HEK293 (cell line): ENCODE data around the gene MYBPC3.

ENCODE experiments used
- CTCF ChIA-PET: fragments of 350-600 bp; formaldehyde crosslinking; extraction: SDS; loops from one replicate; lab custom pipeline; 2021; ENCODE audit warnings: antibody characterized with exemption; lab: Yijun Ruan, JAX
- POLR2A ChIA-PET: fragments of 300-600 bp; formaldehyde crosslinking; extraction: SDS; loops from one replicate; lab custom pipeline; 2020; ENCODE audit warnings: antibody characterized with exemption, inconsistent platforms; lab: Yijun Ruan, JAX
- H3K27ac ChIP-seq: fragments of 200-500 bp; sonication (Bioruptor generic); 2 replicates; pipeline ENCODE4 v1.5.1; 2014; ENCODE audit warnings: low read depth, low read length, control low read depth, inconsistent platforms; ENCODE audit errors: extremely low read depth
- H3K36me3 ChIP-seq, 2 experiments: fragments of 200-500 bp in 1 of 2; sonication (Bioruptor generic) in 1 of 2; 1 replicate in 1 of 2; 2 replicates in 1 of 2; pipeline ENCODE4 v1.5.1; 2014 to 2017; ENCODE audit warnings: inconsistent platforms in 2 of 2, low read length in 2 of 2; ENCODE audit not compliant: control insufficient read depth in 2 of 2, insufficient read depth in 1 of 2
- H3K4me1 ChIP-seq: fragments of 200-500 bp; sonication (Bioruptor generic); 2 replicates; pipeline ENCODE4 v1.5.1; 2014; ENCODE audit warnings: mild to moderate bottlenecking, low read length, inconsistent platforms; ENCODE audit not compliant: control insufficient read depth, insufficient read depth
- H3K4me3 ChIP-seq: 2 replicates; pipeline ENCODE4 v1.5.1; 2011; ENCODE audit warnings: low read depth, mild to moderate bottlenecking, control low read depth, low read length, moderate library complexity
- H3K9me3 ChIP-seq: fragments of 200-500 bp; sonication (Bioruptor generic); 2 replicates; pipeline ENCODE4 v1.5.1; 2014; ENCODE audit warnings: low read depth, low read length, inconsistent platforms; ENCODE audit not compliant: control insufficient read depth, insufficient read depth
- GFI1B ChIP-seq: fragments of 450-650 bp; formaldehyde crosslinking; IDR thresholded peaks from 2 replicates; pipeline ENCODE4 v1.5.1; 2016; ENCODE audit warnings: missing biosample characterization, missing genetic modification characterization
- HOXA7 ChIP-seq: sonication (generic); formaldehyde crosslinking; IDR thresholded peaks from 2 replicates; pipeline ENCODE4 v1.8.1; 2022; ENCODE audit warnings: missing genetic modification reagents, borderline replicate concordance
- INSM2 ChIP-seq: fragments of 450-650 bp; formaldehyde crosslinking; IDR thresholded peaks from 2 replicates; pipeline ENCODE4 v1.5.1; 2016; ENCODE audit warnings: missing biosample characterization, missing genetic modification characterization
- KLF1 ChIP-seq: fragments of 450-650 bp; formaldehyde crosslinking; IDR thresholded peaks from 2 replicates; pipeline ENCODE4 v1.5.1; 2016; ENCODE audit warnings: missing biosample characterization, missing genetic modification characterization
- PRDM1 ChIP-seq: fragments of 450-650 bp; formaldehyde crosslinking; IDR thresholded peaks from 2 replicates; pipeline ENCODE4; 2016; ENCODE audit warnings: missing biosample characterization, missing genetic modification characterization
- REPIN1 ChIP-seq: fragments of 450-650 bp; formaldehyde crosslinking; IDR thresholded peaks from 2 replicates; pipeline ENCODE4 v1.5.1; 2017; ENCODE audit warnings: missing biosample characterization, missing genetic modification characterization, low read depth
- SP7 ChIP-seq: fragments of 450-650 bp; formaldehyde crosslinking; IDR thresholded peaks from 2 replicates; pipeline ENCODE4 v1.5.1; 2016; ENCODE audit warnings: missing biosample characterization, missing genetic modification characterization
- ZBTB7A ChIP-seq: fragments of 450-650 bp; formaldehyde crosslinking; IDR thresholded peaks from 2 replicates; pipeline ENCODE4 v1.5.1; 2016; ENCODE audit warnings: low read depth, missing biosample characterization, missing genetic modification characterization
- ZBTB8A ChIP-seq: fragments of 450-650 bp; formaldehyde crosslinking; IDR thresholded peaks from 2 replicates; pipeline ENCODE4 v1.5.1; 2016; ENCODE audit warnings: missing biosample characterization, missing genetic modification characterization
- ZNF114 ChIP-seq: fragments of 450-650 bp; formaldehyde crosslinking; IDR thresholded peaks from 2 replicates; pipeline ENCODE4 v1.5.0; 2017; ENCODE audit warnings: missing biosample characterization, missing genetic modification characterization
- ZNF146 ChIP-seq: fragments of 450-650 bp; formaldehyde crosslinking; IDR thresholded peaks from 2 replicates; pipeline ENCODE4 v1.5.1; 2016; ENCODE audit warnings: missing biosample characterization, missing genetic modification characterization
- ZNF2 ChIP-seq: fragments of 450-650 bp; formaldehyde crosslinking; IDR thresholded peaks from 2 replicates; pipeline ENCODE4 v1.5.1; 2016; ENCODE audit warnings: missing biosample characterization, missing genetic modification characterization
- ZNF341 ChIP-seq: fragments of 450-650 bp; formaldehyde crosslinking; IDR thresholded peaks from 2 replicates; pipeline ENCODE4; 2016; ENCODE audit warnings: low read depth, missing biosample characterization, missing genetic modification characterization
- ZNF366 ChIP-seq: fragments of 450-650 bp; formaldehyde crosslinking; conservative IDR thresholded peaks from 2 replicates; pipeline ENCODE4 v1.5.1; 2016; ENCODE audit warnings: missing biosample characterization, missing genetic modification characterization
- ZNF404 ChIP-seq: fragments of 450-650 bp; formaldehyde crosslinking; IDR thresholded peaks from 2 replicates; pipeline ENCODE4 v1.5.1; 2017; ENCODE audit warnings: missing biosample characterization, missing genetic modification characterization
- ZNF514 ChIP-seq: fragments of 450-650 bp; formaldehyde crosslinking; IDR thresholded peaks from 2 replicates; pipeline ENCODE4 v1.5.1; 2016; ENCODE audit warnings: missing biosample characterization, missing genetic modification characterization
- ZNF621 ChIP-seq: fragments of 450-650 bp; formaldehyde crosslinking; IDR thresholded peaks from 2 replicates; pipeline ENCODE4 v1.5.1; 2017; ENCODE audit warnings: missing biosample characterization, missing genetic modification characterization
- ZNF623 ChIP-seq: fragments of 450-650 bp; formaldehyde crosslinking; IDR thresholded peaks from 2 replicates; pipeline ENCODE4 v1.5.1; 2016; ENCODE audit warnings: missing biosample characterization, missing genetic modification characterization
- ZNF660 ChIP-seq: fragments of 450-650 bp; IDR thresholded peaks from 2 replicates; pipeline ENCODE4 v1.5.1; 2018; ENCODE audit warnings: missing biosample characterization, mild to moderate bottlenecking, missing genetic modification characterization
- ZNF664 ChIP-seq: fragments of 450-650 bp; formaldehyde crosslinking; IDR thresholded peaks from 2 replicates; pipeline ENCODE4 v1.5.1; 2016; ENCODE audit warnings: missing biosample characterization, missing genetic modification characterization
- ZSCAN30 ChIP-seq: fragments of 450-650 bp; IDR thresholded peaks from 2 replicates; pipeline ENCODE4 v1.5.1; 2018; ENCODE audit warnings: missing biosample characterization, mild to moderate bottlenecking, missing genetic modification characterization, moderate library complexity

Gene MYBPC3

DNA sequence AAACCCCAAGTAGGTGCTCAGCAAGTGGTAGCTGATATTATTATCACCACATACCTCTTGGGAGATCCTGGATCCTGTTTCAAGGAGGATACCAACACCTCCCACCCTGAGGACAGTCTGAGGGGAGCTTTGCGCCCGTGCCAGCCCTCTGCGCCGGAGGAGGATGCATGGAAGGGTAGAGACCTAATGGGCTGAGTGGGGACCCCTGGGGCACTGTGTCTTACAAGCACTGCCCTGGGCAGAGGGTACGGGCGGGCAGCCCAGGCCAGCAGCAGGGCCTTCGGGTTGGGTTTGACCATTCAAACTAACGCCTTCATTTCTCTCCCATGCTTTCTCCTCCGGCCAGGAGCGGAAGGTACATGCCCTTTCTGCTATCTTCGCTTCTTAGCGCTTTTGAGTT, 26.3 kb downstream of the MYBPC3 start:
- peaks cover 0 to 13% of the 10 kb centered on the region in 2 experiments; a peak in 2 of 3 replicates for H3K36me3 ChIP-seq
- no peak overlapping the region for H3K4me3 ChIP-seq
- no peak overlapping the region for H3K27ac ChIP-seq
- H3K9me3 ChIP-seq: no peaks in the 10 kb centered on the region
- ChIA-PET POLR2A (interaction anchor here (0.6 kb wide), 1 partner anchor 99 kb away, joined by 4 read pairs; no protein-coding TSS in a partner anchor), CTCF (interaction anchor here (1.1 to 1.7 kb wide), 2 partner anchors 29 to 68 kb away, joined by 4 to 5 read pairs; partner anchors contain the start of gene NR1H3)
- TF ChIP-seq ZNF146 (tag by site-specific recombination): no peak
- TF ChIP-seq PRDM1 (tag by site-specific recombination): 0 out of 2 replicates have a peak, but pooled peaks have one; percentile 13
- no peaks in the 10 kb centered on the region for H3K4me1 ChIP-seq

GRCh38 chr11:47325271-47326041, 27.0 kb downstream of the MYBPC3 start:
- H3K4me1 ChIP-seq: no peaks in the 10 kb centered on the region
- H3K4me3 ChIP-seq: no peak overlapping the region
- H3K27ac ChIP-seq: no peak overlapping the region
- POLR2A ChIA-PET: no interaction called here
- CTCF ChIA-PET: interaction anchor here (1.1 to 1.7 kb wide), 2 partner anchors 29 to 67 kb away, joined by 4 to 5 read pairs; partner anchors contain the start of gene NR1H3
- no peaks in the 10 kb centered on the region for H3K9me3 ChIP-seq
- peaks cover 0 to 14% of the 10 kb centered on the region in 2 experiments; a peak in 2 of 3 replicates for H3K36me3 ChIP-seq
- no peak for TF ChIP-seq ZBTB7A (tag by site-specific recombination)
- no peak for TF ChIP-seq KLF1 (tag by site-specific recombination)
- TF ChIP-seq HOXA7: no peak
- TF ChIP-seq ZNF621 (tag by site-specific recombination): no peak
- TF ChIP-seq ZNF404 (tag by site-specific recombination): no peak
- TF ChIP-seq INSM2 (tag by site-specific recombination): no peak
- no peak for TF ChIP-seq ZNF366 (tag by site-specific recombination)
- no peak for TF ChIP-seq GFI1B
- TF ChIP-seq ZNF660: no peak
- TF ChIP-seq REPIN1 (tag by site-specific recombination): no peak
- no peak for TF ChIP-seq ZNF623 (tag by site-specific recombination)
- no peak for TF ChIP-seq SP7 (tag by site-specific recombination)
- no peak for TF ChIP-seq ZNF114 (tag by site-specific recombination)
- no peak for TF ChIP-seq ZNF341 (tag by site-specific recombination)
- TF ChIP-seq ZSCAN30 (tag by site-specific recombination): no peak
- TF ChIP-seq ZNF514 (tag by site-specific recombination): no peak
- no peak for TF ChIP-seq ZNF664

- no peaks in the 10 kb centered on the region for H3K9me3 ChIP-seq
- ChIA-PET POLR2A (no interaction called here), CTCF (no interaction called here)
- no peaks in the 10 kb centered on the region for H3K4me1 ChIP-seq
- no peak for TF ChIP-seq ZNF2
- no peak for TF ChIP-seq ZBTB8A (tag by site-specific recombination)
- H3K4me3 ChIP-seq: no peak overlapping the region
- H3K27ac ChIP-seq: no peak overlapping the region
- H3K36me3 ChIP-seq: peaks cover 0 to 13% of the 10 kb centered on the region in 2 experiments; a peak in 2 of 3 replicates
Measured at GRCh38 chr11:47324520-47324919, 28.0 kb downstream of the MYBPC3 start.
